Subcutaneous adipose tissue (tissue), 4 donors: ENCODE data around the gene TMEM120B. TPM values are rescaled to one million over a fixed set of nuclear protein-coding genes. Genes with fewer than 3 reads are reported as not detected.

Experiments used
- total RNA-seq, 4 donors: library from RNA; depleted of rRNA; stranded (reverse); fragments of >200 nt; gene quantifications; one replicate each; pipeline ENCODE4 v1.1.0, GENCODE V29; 2016
- TF ChIP-seq, protein P1 (sequence below): fragments of 450-650 bp; IDR thresholded peaks from one replicate; pipeline ENCODE4 v1.5.1; 2016; ENCODE audit warnings: low read depth, mild to moderate bottlenecking, control low read depth, antibody characterized with exemption, moderate library complexity

Gene TMEM120B
- total RNA-seq, 4 donors from 2014 or later: 2.7 to 15.4 (median 3.2) TPM

DNA sequence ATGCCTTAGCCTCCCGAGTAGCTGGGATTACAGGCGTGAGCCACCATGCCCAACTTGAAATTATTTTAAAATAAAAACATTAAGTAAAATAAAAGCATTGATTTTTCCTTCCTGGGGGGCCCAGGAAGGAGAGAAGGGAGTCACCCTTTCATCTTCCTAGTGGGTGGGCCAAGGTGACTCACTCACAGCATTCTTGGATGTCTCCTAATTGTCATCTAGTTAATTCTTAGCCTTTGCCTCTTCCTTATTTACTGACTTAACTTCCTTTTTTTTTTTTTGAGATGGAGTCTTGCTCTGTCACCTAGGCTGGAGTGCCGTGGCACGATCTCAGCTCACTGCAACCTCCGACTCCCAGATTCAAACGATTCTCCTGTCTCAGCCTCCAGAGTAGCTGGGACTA lies 29.2 kb downstream of the TMEM120B start:
- TF ChIP-seq, protein P1, sequence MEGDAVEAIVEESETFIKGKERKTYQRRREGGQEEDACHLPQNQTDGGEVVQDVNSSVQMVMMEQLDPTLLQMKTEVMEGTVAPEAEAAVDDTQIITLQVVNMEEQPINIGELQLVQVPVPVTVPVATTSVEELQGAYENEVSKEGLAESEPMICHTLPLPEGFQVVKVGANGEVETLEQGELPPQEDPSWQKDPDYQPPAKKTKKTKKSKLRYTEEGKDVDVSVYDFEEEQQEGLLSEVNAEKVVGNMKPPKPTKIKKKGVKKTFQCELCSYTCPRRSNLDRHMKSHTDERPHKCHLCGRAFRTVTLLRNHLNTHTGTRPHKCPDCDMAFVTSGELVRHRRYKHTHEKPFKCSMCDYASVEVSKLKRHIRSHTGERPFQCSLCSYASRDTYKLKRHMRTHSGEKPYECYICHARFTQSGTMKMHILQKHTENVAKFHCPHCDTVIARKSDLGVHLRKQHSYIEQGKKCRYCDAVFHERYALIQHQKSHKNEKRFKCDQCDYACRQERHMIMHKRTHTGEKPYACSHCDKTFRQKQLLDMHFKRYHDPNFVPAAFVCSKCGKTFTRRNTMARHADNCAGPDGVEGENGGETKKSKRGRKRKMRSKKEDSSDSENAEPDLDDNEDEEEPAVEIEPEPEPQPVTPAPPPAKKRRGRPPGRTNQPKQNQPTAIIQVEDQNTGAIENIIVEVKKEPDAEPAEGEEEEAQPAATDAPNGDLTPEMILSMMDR: no peak

DNA sequence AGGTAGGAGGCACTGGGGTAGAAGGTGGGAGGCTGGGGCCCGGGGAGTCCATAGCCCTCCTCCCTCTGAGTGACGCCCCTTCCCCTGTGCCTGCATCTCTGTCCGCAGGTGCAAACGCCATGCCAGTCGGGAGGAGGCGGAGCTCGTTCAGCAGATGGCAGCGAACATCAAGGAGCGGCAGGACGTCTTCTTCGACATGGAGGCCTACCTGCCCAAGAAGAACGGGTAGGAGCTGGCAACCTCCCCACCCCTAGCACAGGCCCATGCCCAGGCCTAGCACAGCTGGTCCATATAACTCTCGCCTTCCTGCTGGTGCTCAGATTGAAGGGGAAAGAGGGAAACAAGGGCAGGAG lies 35.6 kb downstream of the TMEM120B start:
- TF ChIP-seq, protein P1: no peak

DNA sequence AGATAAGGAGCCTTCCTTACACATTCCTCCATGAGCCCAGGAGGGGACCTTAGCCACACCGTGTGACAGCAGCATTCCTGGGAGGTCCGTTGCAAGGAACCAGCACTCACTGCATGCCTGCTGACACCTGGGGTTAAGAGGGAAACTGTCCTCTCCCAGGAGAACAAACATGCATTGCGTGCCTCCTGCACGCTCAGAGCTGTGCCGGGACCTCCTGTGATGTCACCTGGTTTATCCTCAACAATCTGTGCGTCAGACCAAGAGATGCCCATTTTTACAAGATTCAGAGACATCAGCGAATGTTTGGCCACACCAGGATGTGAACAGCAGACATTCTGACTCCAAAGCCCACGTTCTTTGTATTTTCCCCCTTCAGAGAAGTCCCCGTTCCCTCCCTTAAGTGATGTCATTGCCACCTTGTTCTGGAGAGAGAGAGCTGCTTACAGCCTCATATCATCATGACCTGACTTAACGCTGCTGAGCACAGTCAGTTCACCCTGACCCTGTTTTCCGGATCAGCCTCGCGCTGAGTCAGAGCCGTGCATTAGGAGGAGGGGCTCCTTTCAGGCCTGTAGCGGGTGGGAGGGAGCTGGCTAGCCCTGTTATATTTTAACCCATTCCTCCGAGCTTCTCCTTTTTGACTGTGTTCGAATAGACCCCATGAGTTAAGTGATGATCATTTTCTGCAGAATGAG lies 36.2 kb downstream of the TMEM120B start:
- TF ChIP-seq, protein P1: no peak

DNA sequence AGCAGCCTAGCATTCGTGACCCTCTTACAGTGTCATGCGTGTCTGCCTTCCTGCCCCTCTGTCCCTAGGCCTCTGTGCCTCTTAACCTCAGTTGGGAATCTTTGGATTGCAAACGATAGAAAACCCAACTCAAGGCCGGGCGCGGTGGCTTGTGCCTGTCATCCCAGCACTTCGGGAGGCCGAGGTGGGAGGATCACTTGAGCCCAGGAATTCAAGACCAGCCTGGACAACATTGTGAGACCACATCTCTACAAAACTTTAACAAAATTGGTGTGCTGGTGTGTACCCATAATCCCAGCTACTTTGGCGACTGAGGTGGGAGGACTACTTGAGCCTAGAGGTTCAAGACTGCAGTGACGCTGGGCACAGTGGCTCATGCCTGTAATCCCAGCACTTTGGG lies 36.7 kb downstream of the TMEM120B start:
- TF ChIP-seq, protein P1: no peak

DNA sequence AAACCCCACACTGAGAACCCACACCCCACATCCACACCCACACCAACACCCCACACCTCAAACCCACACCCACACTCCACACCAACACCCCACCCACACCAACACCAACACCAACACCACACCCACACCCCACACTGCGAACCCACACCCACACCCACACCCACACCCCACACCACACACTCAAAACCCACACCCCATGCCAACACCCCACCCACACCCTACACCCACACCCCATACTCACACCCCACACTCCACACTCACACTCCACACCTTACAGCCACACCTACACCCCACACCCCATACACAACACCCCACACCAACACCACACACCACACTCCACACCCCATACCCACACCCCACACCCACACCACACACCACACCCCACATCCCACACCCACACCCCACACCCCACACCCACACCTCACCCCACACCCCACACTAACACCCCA lies 38.0 kb downstream of the TMEM120B start:
- TF ChIP-seq, protein P1: no peak

DNA sequence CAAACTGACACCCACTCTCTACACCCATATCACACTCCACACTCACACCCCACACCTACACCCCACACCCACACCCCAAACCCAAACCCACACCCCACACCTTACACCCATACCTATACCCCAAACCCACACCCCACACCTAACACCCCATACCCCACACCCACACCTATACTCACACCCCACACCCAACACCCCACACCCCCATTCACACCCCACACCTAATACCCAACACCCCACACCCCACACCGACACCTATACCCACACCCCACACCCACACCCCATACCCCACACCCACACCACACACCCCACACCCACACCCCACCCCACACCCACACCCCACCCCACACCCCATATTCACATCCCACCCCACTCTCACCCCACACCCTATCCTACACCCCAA lies 38.5 kb downstream of the TMEM120B start:
- TF ChIP-seq, protein P1: no peak

DNA sequence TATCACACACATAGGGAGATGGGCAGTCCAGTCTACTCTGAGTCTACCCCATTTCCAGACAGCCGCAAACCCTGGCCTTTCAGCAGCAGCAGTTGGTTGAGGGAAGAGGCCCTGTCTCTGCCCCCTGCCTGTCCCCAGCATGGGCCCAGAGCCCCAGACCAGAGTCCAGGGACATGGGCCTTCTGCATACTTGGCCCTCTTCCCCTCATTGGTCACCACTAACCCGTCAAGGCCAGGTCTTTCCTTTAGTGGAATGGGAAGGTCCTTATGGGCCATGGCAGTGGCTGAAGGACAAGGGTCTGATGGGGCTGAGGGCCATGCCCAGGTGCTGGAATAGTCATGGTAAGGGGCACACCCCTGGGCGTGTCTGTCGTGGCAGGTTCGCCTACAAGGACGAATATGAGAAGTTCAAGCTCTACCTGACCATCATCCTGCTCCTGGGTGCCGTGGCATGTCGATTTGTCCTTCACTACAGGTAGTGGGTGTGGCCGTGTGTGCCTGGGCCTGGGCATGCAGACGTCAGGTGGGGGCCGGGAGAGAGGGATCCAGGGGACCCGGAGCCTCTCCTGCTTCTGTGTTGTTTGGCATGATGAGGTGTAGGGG lies 39.3 kb downstream of the TMEM120B start:
- TF ChIP-seq, protein P1: no peak
